WTC11 (cell line): ENCODE results near the gene ADAMTSL5. TPM values are rescaled to one million over a fixed set of nuclear protein-coding genes. Genes with fewer than 3 reads are reported as not detected.
"Not testable (repeated sequence)": the region's sequence is repeated elsewhere in the genome, so short reads cannot be mapped to it uniquely, and the experiment has no call there.

ENCODE experiments used
- ATAC-seq: fragments of 200-7000 bp; cut with Tn5 transposase; 2 replicates; pipeline ENCODE4 v1.10.0; 2021; ENCODE audit warnings: mild to moderate bottlenecking, moderate library complexity
- CTCF ChIA-PET: fragments of 300-600 bp; sonication (Branson Sonifier 250); formaldehyde crosslinking; loops from one replicate; lab custom pipeline; 2021; ENCODE audit warnings: antibody characterized with exemption; lab: Charles Lee
- POLR2A ChIA-PET: fragments of 350-600 bp; sonication (Branson Sonifier 250); formaldehyde crosslinking; loops from one replicate; lab custom pipeline; 2021; ENCODE audit warnings: antibody characterized with exemption; lab: Charles Lee
- DNase-seq: peaks from one replicate; pipeline ENCODE4 v3.0.0; 2021; ENCODE audit warnings: low spot score
- H3K27ac Mint-ChIP-seq: 2 replicates; pipeline ENCODE4 v1.8.0; 2021; ENCODE audit warnings: mixed read lengths
- H3K27me3 Mint-ChIP-seq: 2 replicates; pipeline ENCODE4 v1.8.0; 2021; ENCODE audit warnings: low read depth, mild to moderate bottlenecking, moderate library complexity, mixed read lengths
- H3K36me3 Mint-ChIP-seq: 2 replicates; pipeline ENCODE4 v1.8.0; 2021; ENCODE audit warnings: mixed read lengths
- H3K4me1 Mint-ChIP-seq: 2 replicates; pipeline ENCODE4 v1.8.0; 2022; ENCODE audit warnings: mixed read lengths
- H3K4me3 Mint-ChIP-seq: 2 replicates; pipeline ENCODE4 v1.8.0; 2021; ENCODE audit warnings: mild to moderate bottlenecking, moderate library complexity, mixed read lengths
- H3K9me3 Mint-ChIP-seq: 2 replicates; pipeline ENCODE4 v1.8.0; 2021; ENCODE audit warnings: mixed read lengths
- ESRRA ChIP-seq: sonication (generic); formaldehyde crosslinking; IDR thresholded peaks from 2 replicates; pipeline ENCODE4 v1.8.1; 2022; ENCODE audit warnings: mild to moderate bottlenecking, missing genetic modification reagents, borderline replicate concordance
- FOXK1 ChIP-seq: sonication (generic); formaldehyde crosslinking; IDR thresholded peaks from 2 replicates; pipeline ENCODE4 v1.8.0; 2022; ENCODE audit warnings: mild to moderate bottlenecking, moderate library complexity, missing genetic modification reagents
- FOXP1 ChIP-seq: sonication (generic); formaldehyde crosslinking; IDR thresholded peaks from 2 replicates; pipeline ENCODE4 v1.8.0; 2022; ENCODE audit warnings: missing genetic modification reagents, mild to moderate bottlenecking, moderate library complexity, borderline replicate concordance
- NFE2L1 ChIP-seq: sonication (generic); formaldehyde crosslinking; IDR thresholded peaks from 2 replicates; pipeline ENCODE4 v1.8.1; 2023; ENCODE audit warnings: missing genetic modification reagents
- OVOL2 ChIP-seq: fragments of 250-450 bp; sonication (Bioruptor Pico); IDR thresholded peaks from 2 replicates; pipeline ENCODE4 v1.9.0; 2021; ENCODE audit warnings: mild to moderate bottlenecking, borderline replicate concordance
- SMAD3 ChIP-seq: sonication (generic); formaldehyde crosslinking; IDR thresholded peaks from 2 replicates; pipeline ENCODE4 v1.8.0; 2022; ENCODE audit warnings: missing genetic modification reagents, mild to moderate bottlenecking, borderline replicate concordance
- SMAD4 ChIP-seq: sonication (generic); formaldehyde crosslinking; IDR thresholded peaks from 2 replicates; pipeline ENCODE4 v1.8.0; 2022; ENCODE audit warnings: mild to moderate bottlenecking, missing genetic modification reagents
- TEAD4 ChIP-seq: sonication (generic); formaldehyde crosslinking; IDR thresholded peaks from 2 replicates; pipeline ENCODE4 v1.8.0; 2022; ENCODE audit warnings: mild to moderate bottlenecking, missing genetic modification reagents
- ZBTB21 ChIP-seq: sonication (generic); formaldehyde crosslinking; IDR thresholded peaks from 2 replicates; pipeline ENCODE4 v1.8.1; 2023; ENCODE audit warnings: mild to moderate bottlenecking, missing genetic modification reagents, borderline replicate concordance
- ZNF219 ChIP-seq: sonication (generic); formaldehyde crosslinking; IDR thresholded peaks from 2 replicates; pipeline ENCODE4 v1.8.0; 2023; ENCODE audit warnings: missing genetic modification reagents, mild to moderate bottlenecking, borderline replicate concordance
- total RNA-seq: library from RNA; stranded (reverse); gene quantifications from 3 replicates; pipeline ENCODE4 v1.2.3, GENCODE V29; 2021
- TF ChIP-seq, protein P1 (sequence below): sonication (generic); formaldehyde crosslinking; IDR thresholded peaks from 2 replicates; pipeline ENCODE4 v1.8.1; 2023; ENCODE audit warnings: mild to moderate bottlenecking, missing genetic modification reagents
- TF ChIP-seq, protein P2 (sequence below): sonication (generic); formaldehyde crosslinking; conservative IDR thresholded peaks from 2 replicates; pipeline ENCODE4 v1.8.1; 2022; ENCODE audit warnings: mild to moderate bottlenecking, missing genetic modification reagents
- TF ChIP-seq, protein P3 (sequence below): sonication (generic); formaldehyde crosslinking; IDR thresholded peaks from 2 replicates; pipeline ENCODE4 v1.8.1; 2022; ENCODE audit warnings: missing genetic modification reagents, borderline replicate concordance

ADAMTSL5 gene
- total RNA-seq, 1 experiment from 2014 or later = 1.5 TPM

DNA sequence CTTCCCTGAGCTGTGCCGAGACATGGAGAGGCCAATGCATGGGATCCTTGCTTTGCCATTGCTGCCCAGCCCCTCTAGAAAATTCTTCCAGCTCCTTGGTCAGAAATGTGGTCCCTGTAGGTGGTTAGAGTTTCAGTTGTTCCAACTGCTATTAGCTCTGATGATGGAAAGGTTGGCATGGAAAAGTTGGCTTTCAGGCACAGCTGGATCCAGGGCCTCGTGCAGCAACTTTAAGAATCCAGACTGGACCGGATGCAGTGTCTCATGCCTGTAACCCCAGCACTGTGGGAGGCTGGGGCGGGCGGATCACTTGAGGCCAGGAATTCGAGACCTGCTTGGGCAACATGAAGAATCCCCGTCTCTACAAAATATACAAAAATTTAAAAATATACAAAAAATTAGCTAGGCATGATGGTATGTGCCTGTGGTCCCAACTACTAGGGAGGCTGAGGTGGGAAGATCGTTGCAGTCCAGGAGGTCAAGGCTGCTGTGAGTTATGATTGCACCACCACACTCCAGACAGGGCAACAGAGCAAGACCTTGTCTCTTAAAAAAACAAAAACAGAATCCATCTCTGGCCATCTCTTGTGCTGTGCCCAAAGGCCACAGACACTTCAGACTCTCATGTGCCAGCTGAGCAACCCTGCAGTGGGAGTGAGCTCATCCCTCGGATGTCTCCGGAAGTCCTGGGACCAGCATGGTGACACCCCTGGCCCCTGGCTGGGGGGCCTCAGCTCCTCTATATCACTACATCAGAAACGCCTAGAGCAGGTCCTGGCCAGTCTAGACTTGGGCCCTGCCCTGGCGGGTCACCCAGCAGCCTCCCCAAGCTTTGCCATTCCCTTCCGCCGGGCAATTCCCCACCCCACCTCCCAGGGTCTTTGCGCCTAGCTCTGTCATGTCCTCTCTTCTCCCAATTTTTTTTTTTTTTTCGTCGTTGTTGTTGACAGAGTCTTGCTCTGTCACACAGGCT lies 38.5 kb upstream of the ADAMTSL5 start:
- Mint-ChIP-seq H3K27ac (no peak overlapping the region), H3K4me3 (no peak overlapping the region), H3K27me3 (peaks cover 3% of the 10 kb centered on the region; the same call in 1 of the 2 replicates), H3K9me3 (no peaks in the 10 kb centered on the region), H3K36me3 (no peaks in the 10 kb centered on the region), H3K4me1 (no peaks in the 10 kb centered on the region)
- ChIA-PET POLR2A (interaction anchor here (0.6 to 1.5 kb wide), 2 partner anchors 15 to 315 kb away, joined by 3 read pairs; no protein-coding TSS in a partner anchor), CTCF (interaction anchor here (1.1 to 1.5 kb wide), 3 partner anchors 12 to 121 kb away, joined by 3 to 6 read pairs (median 3); no protein-coding TSS in a partner anchor)
- DNase-seq (no peak), ATAC-seq (no peak)
- TF ChIP-seq, protein P1, sequence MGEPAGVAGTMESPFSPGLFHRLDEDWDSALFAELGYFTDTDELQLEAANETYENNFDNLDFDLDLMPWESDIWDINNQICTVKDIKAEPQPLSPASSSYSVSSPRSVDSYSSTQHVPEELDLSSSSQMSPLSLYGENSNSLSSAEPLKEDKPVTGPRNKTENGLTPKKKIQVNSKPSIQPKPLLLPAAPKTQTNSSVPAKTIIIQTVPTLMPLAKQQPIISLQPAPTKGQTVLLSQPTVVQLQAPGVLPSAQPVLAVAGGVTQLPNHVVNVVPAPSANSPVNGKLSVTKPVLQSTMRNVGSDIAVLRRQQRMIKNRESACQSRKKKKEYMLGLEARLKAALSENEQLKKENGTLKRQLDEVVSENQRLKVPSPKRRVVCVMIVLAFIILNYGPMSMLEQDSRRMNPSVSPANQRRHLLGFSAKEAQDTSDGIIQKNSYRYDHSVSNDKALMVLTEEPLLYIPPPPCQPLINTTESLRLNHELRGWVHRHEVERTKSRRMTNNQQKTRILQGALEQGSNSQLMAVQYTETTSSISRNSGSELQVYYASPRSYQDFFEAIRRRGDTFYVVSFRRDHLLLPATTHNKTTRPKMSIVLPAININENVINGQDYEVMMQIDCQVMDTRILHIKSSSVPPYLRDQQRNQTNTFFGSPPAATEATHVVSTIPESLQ (CRISPR knock-in tag) = no peak
- TF ChIP-seq SMAD3 (CRISPR knock-in tag) = no peak
- no peak for TF ChIP-seq OVOL2 (CRISPR knock-in tag)
- no peak for TF ChIP-seq NFE2L1 (CRISPR knock-in tag)
- no peak for TF ChIP-seq FOXP1 (CRISPR knock-in tag)

DNA sequence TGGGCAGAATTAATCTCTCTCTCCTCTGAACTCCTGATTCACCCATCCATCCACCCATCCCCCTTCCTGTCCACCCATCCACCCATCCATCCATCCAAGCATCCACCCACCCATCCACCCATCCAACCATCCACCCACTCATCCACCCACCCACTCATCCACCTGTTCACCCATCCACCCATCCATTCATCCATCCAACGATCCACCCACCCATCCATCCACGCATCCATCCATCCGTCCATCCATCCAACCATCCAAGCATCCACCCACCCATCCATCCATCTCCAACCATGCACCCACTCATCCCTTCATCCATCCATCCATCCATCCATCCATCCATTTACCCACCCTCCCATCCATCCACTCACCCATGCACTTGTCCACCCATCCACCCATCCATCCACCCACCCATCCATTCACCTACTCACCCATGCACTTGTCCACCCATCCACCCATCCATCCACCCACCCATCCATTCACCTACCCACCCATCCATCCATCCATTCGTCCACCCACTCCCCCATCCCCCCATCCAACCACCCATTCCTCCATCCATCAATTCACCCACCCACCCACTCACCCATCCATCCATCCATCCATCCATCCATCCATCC lies 36.6 kb upstream of the ADAMTSL5 start:
- Mint-ChIP-seq H3K4me3 (no peak overlapping the region), H3K27me3 (peaks cover 15% of the 10 kb centered on the region), H3K4me1 (no peaks in the 10 kb centered on the region), H3K27ac (no peak overlapping the region), H3K36me3 (no peaks in the 10 kb centered on the region), H3K9me3 (no peaks in the 10 kb centered on the region)
- POLR2A ChIA-PET = no interaction called here
- TF ChIP-seq TEAD4 (CRISPR knock-in tag) (no peak), ZBTB21 (CRISPR knock-in tag) (no peak), ESRRA (CRISPR knock-in tag) (no peak)
- CTCF ChIA-PET = interaction anchor here (1.0 kb wide), 1 partner anchor 219 kb away, joined by 8 read pairs; no protein-coding TSS in a partner anchor
- DNase-seq (no peak), ATAC-seq (no peak)

DNA sequence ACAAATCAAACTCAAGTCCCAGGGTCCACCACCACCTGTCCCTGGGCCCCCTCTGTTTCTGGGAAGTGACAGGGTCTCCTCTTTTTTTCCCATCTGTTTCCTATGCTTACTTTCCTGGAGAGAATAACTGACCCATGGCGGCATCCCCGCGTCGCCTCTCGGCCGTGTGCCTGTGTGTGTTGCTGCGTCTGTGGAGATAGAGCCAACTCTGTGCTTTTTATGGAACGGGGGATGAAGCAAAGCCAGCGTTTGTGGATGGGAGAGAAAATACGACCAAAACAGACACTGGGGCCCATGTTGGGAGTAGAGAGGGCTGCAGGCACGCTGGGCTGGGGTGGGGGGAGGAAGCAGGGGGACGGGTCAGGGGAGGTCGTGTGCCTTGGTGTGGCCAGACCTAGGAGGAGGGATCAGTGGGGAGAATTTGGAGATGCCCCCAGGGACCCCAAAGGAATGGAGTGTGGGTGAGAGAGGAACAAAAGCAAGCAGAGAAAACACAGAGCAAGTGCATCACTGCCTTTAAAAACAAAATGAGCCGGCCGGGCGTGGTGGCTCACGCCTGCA lies 27.6 kb upstream of the ADAMTSL5 start:
- TF ChIP-seq ZNF219 = no peak
- TF ChIP-seq, protein P2, sequence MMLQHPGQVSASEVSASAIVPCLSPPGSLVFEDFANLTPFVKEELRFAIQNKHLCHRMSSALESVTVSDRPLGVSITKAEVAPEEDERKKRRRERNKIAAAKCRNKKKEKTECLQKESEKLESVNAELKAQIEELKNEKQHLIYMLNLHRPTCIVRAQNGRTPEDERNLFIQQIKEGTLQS (CRISPR knock-in tag) = no peak
- TF ChIP-seq, protein P3, sequence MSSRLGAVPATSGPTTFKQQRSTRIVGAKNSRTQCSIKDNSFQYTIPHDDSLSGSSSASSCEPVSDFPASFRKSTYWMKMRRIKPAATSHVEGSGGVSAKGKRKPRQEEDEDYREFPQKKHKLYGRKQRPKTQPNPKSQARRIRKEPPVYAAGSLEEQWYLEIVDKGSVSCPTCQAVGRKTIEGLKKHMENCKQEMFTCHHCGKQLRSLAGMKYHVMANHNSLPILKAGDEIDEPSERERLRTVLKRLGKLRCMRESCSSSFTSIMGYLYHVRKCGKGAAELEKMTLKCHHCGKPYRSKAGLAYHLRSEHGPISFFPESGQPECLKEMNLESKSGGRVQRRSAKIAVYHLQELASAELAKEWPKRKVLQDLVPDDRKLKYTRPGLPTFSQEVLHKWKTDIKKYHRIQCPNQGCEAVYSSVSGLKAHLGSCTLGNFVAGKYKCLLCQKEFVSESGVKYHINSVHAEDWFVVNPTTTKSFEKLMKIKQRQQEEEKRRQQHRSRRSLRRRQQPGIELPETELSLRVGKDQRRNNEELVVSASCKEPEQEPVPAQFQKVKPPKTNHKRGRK = no peak
- TF ChIP-seq SMAD4 (CRISPR knock-in tag) = no peak
- TF ChIP-seq FOXK1 = no peak
- CTCF ChIA-PET = no interaction called here
- ATAC-seq = no peak
- Mint-ChIP-seq H3K27ac (no peak overlapping the region), H3K36me3 (no peaks in the 10 kb centered on the region), H3K27me3 (peaks cover 22% of the 10 kb centered on the region), H3K4me3 (peak overlapping the region; percentile 51), H3K4me1 (0 out of 2 replicates have a peak, but pooled peaks cover 3% of the 10 kb centered on the region), H3K9me3 (no peaks in the 10 kb centered on the region)
- POLR2A ChIA-PET = no interaction called here
- DNase-seq = no peak

DNA sequence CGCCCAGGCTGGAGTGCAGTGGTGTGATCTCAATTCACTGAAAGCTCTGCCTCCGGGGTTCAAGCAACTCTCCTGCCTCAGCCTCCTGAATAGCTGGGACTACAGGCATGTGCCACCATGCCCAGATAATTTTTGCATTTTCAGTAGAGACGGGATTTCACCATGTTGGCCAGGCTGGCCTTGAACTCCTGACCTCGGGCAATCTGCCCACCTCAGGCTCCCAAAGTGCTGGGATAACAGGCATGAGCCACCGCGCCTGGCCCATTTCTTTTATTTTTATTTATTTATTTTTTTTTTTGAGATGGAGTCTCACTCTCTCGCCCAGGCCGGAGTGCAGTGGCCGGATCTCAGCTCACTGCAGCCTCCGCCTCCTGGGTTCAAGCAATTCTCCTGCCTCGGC lies 26.9 kb upstream of the ADAMTSL5 start:
- DNase-seq, H3K4me1 Mint-ChIP-seq, H3K4me3 Mint-ChIP-seq, ATAC-seq, H3K36me3 Mint-ChIP-seq, H3K27ac Mint-ChIP-seq, H3K9me3 Mint-ChIP-seq, POLR2A ChIA-PET: not testable (repeated sequence)
- CTCF ChIA-PET = interaction anchor here (1.1 kb wide), 1 partner anchor 133 kb away, joined by 5 read pairs; no protein-coding TSS in a partner anchor
- H3K27me3 Mint-ChIP-seq = peaks cover 21% of the 10 kb centered on the region
